K562 (cell line): ENCODE results near the gene GNGT1. TPM values are rescaled to one million over a fixed set of nuclear protein-coding genes. Genes with fewer than 3 reads are reported as not detected.

Source experiments
- ATAC-seq: fragments of 200-7000 bp; cut with Tn5 transposase; 3 replicates; pipeline ENCODE4 v1.9.1; 2020; ENCODE audit warnings: moderate library complexity
- BruUV-seq: library from RNA; stranded (reverse); fragments of 400-500 nt; replicated peaks from 2 replicates; lab custom pipeline; 2021; lab: Mats Ljungman, UMichigan
- CTCF ChIA-PET: fragments of 300-600 bp; formaldehyde crosslinking; extraction: SDS; loops from one replicate; lab custom pipeline; 2021; ENCODE audit warnings: low intra/inter-chr PET ratio; lab: Yijun Ruan, JAX
- POLR2A ChIA-PET: fragments of 300-600, 350-650 bp; sonication (Branson Sonifier 250); formaldehyde crosslinking; extraction: SDS; loops from one replicate; lab custom pipeline; 2021; ENCODE audit warnings: antibody characterized with exemption, inconsistent platforms; lab: Yijun Ruan, JAX
- DNase-seq, 4 experiments: peaks; one replicate each; pipeline versions ENCODE4 v3.0.0 to v3.0.0-alpha.2; 2011 to 2018; ENCODE audit warnings: low spot score in 3 of 4, mixed read lengths in 3 of 4; ENCODE audit errors: extremely low read depth in 1 of 4
- FAIRE-seq: peaks from 2 replicates; lab custom pipeline; 2011; peaks lifted over from hg19 to GRCh38; lab: Jason Lieb, UNC
- H2AFZ ChIP-seq: 2 replicates; pipeline ENCODE4 v1.6.0; 2011; ENCODE audit warnings: low read depth, low read length, control low read depth, inconsistent platforms
- H3K27ac ChIP-seq: fragments of 200-600 bp; 3 replicates; pipeline ENCODE4 v1.8.0; 2011; ENCODE audit warnings: low read depth, mild to moderate bottlenecking, control low read depth, inconsistent platforms, low read length, moderate library complexity, mixed read lengths; ENCODE audit errors: extremely low read depth
- H3K27me3 ChIP-seq, 2 experiments: fragments of 300-600 bp in 1 of 2; 2 replicates in 1 of 2; 3 replicates in 1 of 2; pipeline versions ENCODE4 v1.6.0 to v1.8.0; 2011; ENCODE audit warnings: inconsistent platforms in 2 of 2, low read length in 2 of 2, mild to moderate bottlenecking in 1 of 2, mixed read lengths in 1 of 2, moderate library complexity in 1 of 2; ENCODE audit not compliant: control insufficient read depth in 2 of 2, insufficient read depth in 2 of 2
- H3K36me3 ChIP-seq: fragments of 300-600 bp; 3 replicates; pipeline ENCODE4 v1.8.0; 2011; ENCODE audit warnings: mild to moderate bottlenecking, low read length, inconsistent platforms; ENCODE audit not compliant: control insufficient read depth, insufficient read depth
- H3K4me1 ChIP-seq, 2 experiments: fragments of 200-600 bp in 1 of 2; replicated peaks in 1 of 2; 2 replicates in 1 of 2; 3 replicates in 1 of 2; pipeline versions ENCODE4 v1.5.1 to v1.8.0; 2011; ENCODE audit warnings: inconsistent platforms in 2 of 2, low read length in 2 of 2, mild to moderate bottlenecking in 1 of 2, mixed read lengths in 1 of 2, moderate library complexity in 1 of 2; ENCODE audit not compliant: control insufficient read depth in 2 of 2, insufficient read depth in 2 of 2
- H3K4me2 ChIP-seq: 2 replicates; pipeline ENCODE4 v1.6.1; 2011; ENCODE audit warnings: low read length, control low read depth, inconsistent platforms, mixed read lengths; ENCODE audit not compliant: insufficient read depth
- H3K4me3 ChIP-seq: fragments of 200-600 bp; sonication (generic), shearing (Covaris generic); 2 replicates; pipeline ENCODE4 v1.5.1; 2016; ENCODE audit warnings: control low read depth, inconsistent platforms
- H3K79me2 ChIP-seq: fragments of 200-600 bp; 3 replicates; pipeline ENCODE4 v1.8.0; 2011; ENCODE audit warnings: low read length, inconsistent platforms; ENCODE audit not compliant: control insufficient read depth, insufficient read depth
- H3K9ac ChIP-seq, 2 experiments: 2 replicates each; pipeline versions ENCODE4 v1.6.0 to v1.6.1; 2011; ENCODE audit warnings: low read depth in 2 of 2, low read length in 2 of 2, control low read depth in 1 of 2, inconsistent platforms in 1 of 2, mild to moderate bottlenecking in 1 of 2, mixed read lengths in 1 of 2; ENCODE audit not compliant: insufficient read depth in 1 of 2
- H3K9me1 ChIP-seq: one replicate; pipeline ENCODE4 v1.6.0; 2011; ENCODE audit warnings: inconsistent platforms, mild to moderate bottlenecking, low read length, moderate library complexity; ENCODE audit not compliant: control insufficient read depth, insufficient read depth
- H3K9me3 ChIP-seq: replicated peaks from 2 replicates; pipeline ENCODE4 v1.5.1; 2011; ENCODE audit warnings: low read depth, low read length, inconsistent platforms; ENCODE audit not compliant: control insufficient read depth, insufficient read depth
- H4K20me1 ChIP-seq: replicated peaks from 2 replicates; pipeline ENCODE4 v1.6.1; 2011; ENCODE audit warnings: low read length, inconsistent platforms, mixed read lengths; ENCODE audit not compliant: control insufficient read depth, insufficient read depth
- DMBX1 ChIP-seq: fragments of 250-450 bp; sonication (Bioruptor Pico); IDR thresholded peaks from 2 replicates; pipeline ENCODE4 v1.8.0; 2022; ENCODE audit warnings: inconsistent platforms, mild to moderate bottlenecking, moderate library complexity, borderline replicate concordance
- LCOR ChIP-seq: sonication (generic); formaldehyde crosslinking; IDR thresholded peaks from 2 replicates; pipeline ENCODE4 v1.8.0; 2022; ENCODE audit warnings: mild to moderate bottlenecking, missing genetic modification reagents
- ZNF280A ChIP-seq: fragments of 450-650 bp; IDR thresholded peaks from 2 replicates; pipeline ENCODE4 v1.6.1; 2018; ENCODE audit warnings: mild to moderate bottlenecking, low read depth; ENCODE audit not compliant: partially characterized antibody
- WGBS: fragments of 100-300 bp; shearing (Covaris generic); methylation state at CpG from one replicate; pipeline ENCODE4 v1.1.6; 2016; ENCODE audit warnings: low coverage, mixed read lengths; ENCODE audit not compliant: insufficient coverage; ENCODE audit errors: missing lambda C conversion rate; 5-methylcytosine and 5-hydroxymethylcytosine counted together
- in situ Hi-C: fragments of 300-500 bp; cut with MboI; formaldehyde crosslinking; loops from 4 replicates; pipeline ENCODE4 v1.15.0; 2018; ENCODE audit warnings: inconsistent platforms, mixed read lengths
- intact Hi-C: fragments of 100-400 bp; cut with micrococcal nuclease; formaldehyde crosslinking; loops from 2 replicates; pipeline ENCODE4 v1.14.2; 2022
- polyA plus RNA-seq, 8 experiments: library from polyadenylated mRNA; depleted of rRNA in 4 of 8; stranded (reverse) in 5 of 8; unstranded in 3 of 8; fragments of >200 nt; fragmentation: Nextera tagmentation in 2 of 8; fragmentation: Illumina TruSeq in 1 of 8; extraction: Ambion mirVana in 2 of 8; extraction: Trizol in 1 of 8; gene quantifications; 2 replicates each; pipeline versions ENCODE4 v1.2.1 to v1.2.3, GENCODE V29; 2011 to 2014; ENCODE audit warnings: inconsistent platforms in 1 of 8, missing spikeins in 1 of 8
- total RNA-seq, 7 experiments: library from RNA; depleted of rRNA in 6 of 7; stranded (reverse); fragments of >200 nt in 6 of 7; fragmentation: Illumina TruSeq in 2 of 7; extraction: Trizol in 2 of 7; gene quantifications; 2 replicates each; pipeline versions ENCODE4 v1.2.1 to v1.2.3, GENCODE V29; 2011 to 2021; ENCODE audit warnings: low replicate concordance in 1 of 7

GNGT1 gene
- total and polyA plus RNA-seq, 9 of the 15 experiments (the other 6 are each of a cell fraction or from before 2014, with no cell fraction given) = 0.04 to 0.83 (median 0.51) TPM; not detected in 2

- in situ Hi-C loops = no loop called here
- Histone ChIP-seq H3K9me1 (no peaks in the 10 kb centered on the region), H4K20me1 (no peaks in the 10 kb centered on the region), H3K9ac (peak within 1 kb of the TSS in 1 of 2 experiments; percentile 79; a peak in 2 of 4 replicates), H3K9me3 (no peaks in the 10 kb centered on the region), H2AFZ (peak within 1 kb of the TSS; percentile 22; the same call in 1 of the 2 replicates), H3K79me2 (no peaks in the 10 kb centered on the region), H3K27ac (no peak within 1 kb of the TSS), H3K4me1 (peaks cover 0 to 7% of the 10 kb centered on the region in 2 experiments; a peak in 2 of 5 replicates), H3K27me3 (peaks cover 14 to 25% of the 10 kb centered on the region in 2 experiments; a peak in 4 of 5 replicates), H3K4me3 (no peak within 1 kb of the TSS), H3K36me3 (no peaks in the 10 kb centered on the region), H3K4me2 (peak within 1 kb of the TSS; percentile 34)
- FAIRE-seq (no peak), DNase-seq (peak in 1 of 4 experiments; percentile 25), ATAC-seq (peak; percentile 77)
- 0 out of 2 replicates have a peak, but pooled peaks have one; percentile 15 for TF ChIP-seq LCOR
- TF ChIP-seq DMBX1 (CRISPR knock-in tag) = 0 out of 2 replicates have a peak, but pooled peaks have one; percentile 29
- TF ChIP-seq ZNF280A = no peak
- BruUV-seq = no TSS peak
- ChIA-PET CTCF (interaction anchor here (0.7 kb wide), 1 partner anchor 19 kb away, joined by 3 read pairs; no protein-coding TSS in a partner anchor), POLR2A (interaction anchor here (0.7 kb wide), 1 partner anchor 206 kb away, joined by 3 read pairs; no protein-coding TSS in a partner anchor)
- 3% methylated on average over 39 of the region's 39 CpGs for WGBS
- intact Hi-C loops = no loop called here
These were observed 15.5 kb downstream of the GNGT1 start, which contains the start of gene GNG11 for GRCh38 chr7:93921607-93922566. GNG11 (plus strand) TSS chr7:93921735; CDS start chr7:93922138, 403 bp downstream.
